WTC11 (cell line): ENCODE data around the gene RBX1.

Source experiments
- HMGXB4 ChIP-seq: sonication (generic); formaldehyde crosslinking; IDR thresholded peaks from 2 replicates; pipeline ENCODE4 v1.8.1; 2023; ENCODE audit warnings: mild to moderate bottlenecking, moderate library complexity, missing genetic modification reagents
- JUN ChIP-seq: sonication (generic); formaldehyde crosslinking; IDR thresholded peaks from 2 replicates; pipeline ENCODE4 v1.8.0; 2023; ENCODE audit warnings: mild to moderate bottlenecking, missing genetic modification reagents
- RELA ChIP-seq: sonication (generic); formaldehyde crosslinking; IDR thresholded peaks from 2 replicates; pipeline ENCODE4 v1.8.1; 2022; ENCODE audit warnings: missing genetic modification reagents, mild to moderate bottlenecking, borderline replicate concordance
- SMAD3 ChIP-seq: sonication (generic); formaldehyde crosslinking; IDR thresholded peaks from 2 replicates; pipeline ENCODE4 v1.8.0; 2022; ENCODE audit warnings: missing genetic modification reagents, mild to moderate bottlenecking, borderline replicate concordance
- TF ChIP-seq, protein P1 (sequence below): sonication (generic); formaldehyde crosslinking; IDR thresholded peaks from 2 replicates; pipeline ENCODE4 v1.8.1; 2022; ENCODE audit warnings: low read depth, missing genetic modification reagents, borderline replicate concordance
- TF ChIP-seq, protein P2 (sequence below): fragments of 200-600 bp; IDR thresholded peaks from 2 replicates; pipeline ENCODE4 v1.8.0; 2022; ENCODE audit warnings: antibody characterized with exemption

DNA sequence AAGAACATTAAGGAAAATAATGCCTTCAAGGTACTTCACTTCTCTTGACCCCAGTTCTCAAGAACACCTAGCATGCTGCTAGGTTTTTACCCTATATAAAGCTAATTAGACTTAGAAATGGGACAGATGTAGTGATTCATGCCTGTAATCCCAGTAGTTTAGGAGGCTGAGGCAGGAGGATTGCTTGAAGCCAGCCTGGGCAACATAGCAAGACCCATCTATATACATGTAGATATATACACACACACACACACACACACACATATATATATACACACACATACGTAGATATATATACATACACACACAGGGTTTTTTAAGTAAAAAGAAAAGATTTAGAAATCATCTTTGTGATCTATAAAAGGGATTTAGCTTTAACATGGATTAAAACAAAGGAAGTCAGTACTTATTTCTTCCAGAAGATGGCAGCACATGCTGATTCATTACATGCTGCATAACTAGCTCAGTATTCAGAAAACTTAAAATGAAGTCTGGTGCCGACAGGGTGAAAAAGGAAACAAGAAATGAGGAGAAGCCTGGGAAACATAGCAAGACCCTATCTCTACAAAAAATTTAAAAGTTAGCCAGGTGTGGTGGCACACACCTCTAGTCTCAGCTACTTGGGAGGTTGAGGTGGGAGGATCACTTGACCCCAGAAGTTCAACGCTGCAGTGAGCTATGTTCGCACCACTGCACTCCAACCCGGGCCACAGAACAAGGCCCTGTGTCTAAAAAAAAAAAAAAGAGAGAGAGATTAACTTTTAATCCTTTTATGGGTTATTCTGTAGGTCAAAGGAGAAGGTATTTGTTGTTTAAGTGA, 28.5 kb upstream of the RBX1 start:
- TF ChIP-seq, protein P1, sequence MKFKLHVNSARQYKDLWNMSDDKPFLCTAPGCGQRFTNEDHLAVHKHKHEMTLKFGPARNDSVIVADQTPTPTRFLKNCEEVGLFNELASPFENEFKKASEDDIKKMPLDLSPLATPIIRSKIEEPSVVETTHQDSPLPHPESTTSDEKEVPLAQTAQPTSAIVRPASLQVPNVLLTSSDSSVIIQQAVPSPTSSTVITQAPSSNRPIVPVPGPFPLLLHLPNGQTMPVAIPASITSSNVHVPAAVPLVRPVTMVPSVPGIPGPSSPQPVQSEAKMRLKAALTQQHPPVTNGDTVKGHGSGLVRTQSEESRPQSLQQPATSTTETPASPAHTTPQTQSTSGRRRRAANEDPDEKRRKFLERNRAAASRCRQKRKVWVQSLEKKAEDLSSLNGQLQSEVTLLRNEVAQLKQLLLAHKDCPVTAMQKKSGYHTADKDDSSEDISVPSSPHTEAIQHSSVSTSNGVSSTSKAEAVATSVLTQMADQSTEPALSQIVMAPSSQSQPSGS = no peak
- TF ChIP-seq RELA (no peak), HMGXB4 (CRISPR knock-in tag) (no peak), JUN (no peak), SMAD3 (CRISPR knock-in tag) (no peak)
- TF ChIP-seq, protein P2, sequence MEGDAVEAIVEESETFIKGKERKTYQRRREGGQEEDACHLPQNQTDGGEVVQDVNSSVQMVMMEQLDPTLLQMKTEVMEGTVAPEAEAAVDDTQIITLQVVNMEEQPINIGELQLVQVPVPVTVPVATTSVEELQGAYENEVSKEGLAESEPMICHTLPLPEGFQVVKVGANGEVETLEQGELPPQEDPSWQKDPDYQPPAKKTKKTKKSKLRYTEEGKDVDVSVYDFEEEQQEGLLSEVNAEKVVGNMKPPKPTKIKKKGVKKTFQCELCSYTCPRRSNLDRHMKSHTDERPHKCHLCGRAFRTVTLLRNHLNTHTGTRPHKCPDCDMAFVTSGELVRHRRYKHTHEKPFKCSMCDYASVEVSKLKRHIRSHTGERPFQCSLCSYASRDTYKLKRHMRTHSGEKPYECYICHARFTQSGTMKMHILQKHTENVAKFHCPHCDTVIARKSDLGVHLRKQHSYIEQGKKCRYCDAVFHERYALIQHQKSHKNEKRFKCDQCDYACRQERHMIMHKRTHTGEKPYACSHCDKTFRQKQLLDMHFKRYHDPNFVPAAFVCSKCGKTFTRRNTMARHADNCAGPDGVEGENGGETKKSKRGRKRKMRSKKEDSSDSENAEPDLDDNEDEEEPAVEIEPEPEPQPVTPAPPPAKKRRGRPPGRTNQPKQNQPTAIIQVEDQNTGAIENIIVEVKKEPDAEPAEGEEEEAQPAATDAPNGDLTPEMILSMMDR = peak; percentile 59
